ENCODE measurements around the gene MAP2K5.

GRCh38 chr15:67836955-67837354, 294.5 kb downstream of the MAP2K5 start:
- TF ChIP-seq JUND (IDR thresholded peaks at IDR 0.05; ENCODE audit: low read depth, low read length) (no peak), ESRRA (IDR thresholded peaks at IDR 0.05; ENCODE audit: low read length) (no peak), CEBPB (IDR thresholded peaks at IDR 0.05; ENCODE audit: borderline replicate concordance in 1 of 2, low read depth in 2 of 2, low read length in 2 of 2) (no peak), FOXM1 (IDR thresholded peaks at IDR 0.05; ENCODE audit: low read depth, low read length) (no peak), HDAC6 (IDR thresholded peaks at IDR 0.05; ENCODE audit: unreplicated experiment) (no peak), CTCF (IDR thresholded peaks at IDR 0.05 in 2 of 3, conservative IDR thresholded peaks at IDR 0.05 in 1 of 3; ENCODE audit: control insufficient read depth in 2 of 3, extremely low read depth in 1 of 3, insufficient read depth in 1 of 3, low read depth in 3 of 3, low read length in 3 of 3) (no peak), PBX3 (IDR thresholded peaks at IDR 0.05; ENCODE audit: insufficient replicate concordance, low read depth, low read length) (no peak), NBN (IDR thresholded peaks at IDR 0.05) (no peak), POLR2A (IDR thresholded peaks at IDR 0.05; ENCODE audit: low read depth, low read length) (no peak)

Measured in GM12878 (cell line).